NCI-H1105 treated with DMSO at 0.1 percent for 48 hours (cell line): ENCODE data around the gene NLE1.
"Not testable (repeated sequence)": the region's sequence is repeated elsewhere in the genome, so short reads cannot be mapped to it uniquely, and the experiment has no call there.

Experiments
- DNase-seq: peaks from one replicate; lab custom pipeline; 2025; lab: John Stamatoyannopoulos, UW

NLE1 gene

GRCh38 chr17:35161281-35161761 lies 19.2 kb upstream of the NLE1 start:
- no peak for DNase-seq

GRCh38 chr17:35160354-35161201 lies 18.5 kb upstream of the NLE1 start:
- no peak for DNase-seq

GRCh38 chr17:35159940-35160339 lies 17.8 kb upstream of the NLE1 start:
- no peak for DNase-seq

GRCh38 chr17:35155246-35155645 lies 13.1 kb upstream of the NLE1 start:
- no peak for DNase-seq

- no peak for DNase-seq
Observed at GRCh38 chr17:35154196-35155165, 12.4 kb upstream of the NLE1 start.

GRCh38 chr17:35152421-35153140 lies 10.5 kb upstream of the NLE1 start:
- DNase-seq = no peak

- DNase-seq = not testable (repeated sequence)
Observed at GRCh38 chr17:35151080-35151479, 9.0 kb upstream of the NLE1 start.

- DNase-seq = no peak
Observed at GRCh38 chr17:35149941-35150340, 7.8 kb upstream of the NLE1 start.

GRCh38 chr17:35148144-35148543 lies 6.0 kb upstream of the NLE1 start:
- DNase-seq = no peak

- DNase-seq = no peak
Observed at GRCh38 chr17:35147375-35147905, 5.3 kb upstream of the NLE1 start, which contains the start of gene UNC45B. Gene UNC45B, plus strand, starts transcription at chr17:35147817. Its CDS starts 447 bp downstream, at chr17:35148264.

GRCh38 chr17:35146214-35146833 lies 4.2 kb upstream of the NLE1 start:
- DNase-seq = no peak

GRCh38 chr17:35144840-35145239 lies 2.7 kb upstream of the NLE1 start:
- DNase-seq = no peak

GRCh38 chr17:35142467-35142796 lies 329 bp upstream of the NLE1 start:
- DNase-seq = no peak

- DNase-seq = no peak
Observed at GRCh38 chr17:35138218-35138617, 3.9 kb downstream of the NLE1 start.

- DNase-seq = no peak
Observed at GRCh38 chr17:35135322-35135721, 6.8 kb downstream of the NLE1 start.

GRCh38 chr17:35132816-35133550 lies 9.1 kb downstream of the NLE1 start:
- no peak for DNase-seq

GRCh38 chr17:35132099-35132498 lies 10.0 kb downstream of the NLE1 start:
- no peak for DNase-seq

- no peak for DNase-seq
Observed at GRCh38 chr17:35130392-35130791, 11.7 kb downstream of the NLE1 start.

- no peak for DNase-seq
Observed at GRCh38 chr17:35129973-35130351, 12.1 kb downstream of the NLE1 start.

- DNase-seq = no peak
Observed at GRCh38 chr17:35129154-35129972, 12.7 kb downstream of the NLE1 start.
